ENCODE measurements around the gene ARMC7.

The ARMC7 gene

GRCh38 chr17:75099881-75100595, 9.7 kb upstream of the ARMC7 start:
- TF ChIP-seq CTCF (IDR thresholded peaks at IDR 0.05), result no peak
- H3K79me2 ChIP-seq, result no peaks in the 10 kb centered on the region
- H3K27me3 ChIP-seq (ENCODE audit: control insufficient read depth, insufficient read depth, low read length), result no peaks in the 10 kb centered on the region
- no peaks in the 10 kb centered on the region for H3K36me3 ChIP-seq (ENCODE audit: control insufficient read depth, insufficient read depth, low read length)
- H3K4me3 ChIP-seq (ENCODE audit: low read depth, low read length), result no peak overlapping the region
- no peaks in the 10 kb centered on the region for H3K4me1 ChIP-seq
- no peak overlapping the region for H3K4me2 ChIP-seq (ENCODE audit: low read length)
- no peak overlapping the region for H3K27ac ChIP-seq
- no peak overlapping the region for H2AFZ ChIP-seq
- H3K9me3 ChIP-seq (ENCODE audit: control insufficient read depth, low read length), result no peaks in the 10 kb centered on the region
- no peak overlapping the region for H3K9ac ChIP-seq

DNA sequence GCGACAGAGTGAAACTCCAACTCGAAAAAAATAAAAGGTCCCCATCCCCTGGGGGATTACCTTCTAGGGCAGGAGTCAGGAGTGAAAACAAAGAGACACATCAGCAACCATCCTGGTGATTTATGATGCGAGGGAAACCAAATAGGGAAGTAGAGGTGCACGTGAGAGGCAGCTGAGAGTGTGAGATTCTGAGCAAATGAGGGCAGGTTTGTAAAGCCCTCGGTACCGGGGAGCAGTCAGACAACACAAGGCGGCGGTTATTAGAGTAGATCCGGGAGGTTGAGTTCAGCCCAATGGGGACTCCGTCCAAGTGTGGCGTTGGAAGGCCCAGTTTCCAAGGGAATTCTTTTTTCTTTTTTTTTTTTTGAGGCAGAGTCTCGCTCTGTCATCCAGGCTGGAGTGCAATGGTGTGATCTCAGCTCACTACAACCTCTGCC, 7.4 kb upstream of the ARMC7 start:
- H3K4me1 ChIP-seq, result peaks cover 2% of the 10 kb centered on the region
- no peaks in the 10 kb centered on the region for H3K36me3 ChIP-seq (ENCODE audit: control insufficient read depth, insufficient read depth, low read length)
- no peaks in the 10 kb centered on the region for H3K9me3 ChIP-seq (ENCODE audit: control insufficient read depth, low read length)
- no peak for TF ChIP-seq CTCF (IDR thresholded peaks at IDR 0.05)
- H3K79me2 ChIP-seq, result no peaks in the 10 kb centered on the region
- no peak overlapping the region for H3K9ac ChIP-seq
- H3K4me2 ChIP-seq (ENCODE audit: low read length), result no peak overlapping the region
- H2AFZ ChIP-seq, result no peak overlapping the region
- no peak overlapping the region for H3K27ac ChIP-seq
- no peak overlapping the region for H3K4me3 ChIP-seq (ENCODE audit: low read depth, low read length)
- no peaks in the 10 kb centered on the region for H3K27me3 ChIP-seq (ENCODE audit: control insufficient read depth, insufficient read depth, low read length)

- no peak overlapping the region for H3K27ac ChIP-seq
Measured at GRCh38 chr17:75103601-75104554, 5.9 kb upstream of the ARMC7 start.

GRCh38 chr17:75105126-75106080, 4.4 kb upstream of the ARMC7 start:
- Histone ChIP-seq H3K9ac (no peak overlapping the region), H3K36me3 (ENCODE audit: control insufficient read depth, insufficient read depth, low read length) (no peaks in the 10 kb centered on the region), H2AFZ (no peak overlapping the region), H3K4me1 (peaks cover 8% of the 10 kb centered on the region), H3K9me3 (ENCODE audit: control insufficient read depth, low read length) (no peaks in the 10 kb centered on the region), H3K27ac (peak overlapping the region; percentile 19), H3K4me3 (ENCODE audit: low read depth, low read length) (no peak overlapping the region), H3K4me2 (ENCODE audit: low read length) (no peak overlapping the region), H3K79me2 (no peaks in the 10 kb centered on the region), H3K27me3 (ENCODE audit: control insufficient read depth, insufficient read depth, low read length) (no peaks in the 10 kb centered on the region)
- peak; percentile 91 for TF ChIP-seq CTCF (IDR thresholded peaks at IDR 0.05)

More at GRCh38 chr17:75103601-75104554, 5.9 kb upstream of the ARMC7 start:
- H2AFZ ChIP-seq, result no peak overlapping the region
- peaks cover 3% of the 10 kb centered on the region for H3K4me1 ChIP-seq
- H3K9me3 ChIP-seq (ENCODE audit: control insufficient read depth, low read length), result no peaks in the 10 kb centered on the region
- H3K79me2 ChIP-seq, result no peaks in the 10 kb centered on the region
- no peak overlapping the region for H3K9ac ChIP-seq
- H3K4me2 ChIP-seq (ENCODE audit: low read length), result no peak overlapping the region
- H3K27me3 ChIP-seq (ENCODE audit: control insufficient read depth, insufficient read depth, low read length), result no peaks in the 10 kb centered on the region
- TF ChIP-seq CTCF (IDR thresholded peaks at IDR 0.05), result no peak
- H3K4me3 ChIP-seq (ENCODE audit: low read depth, low read length), result no peak overlapping the region
- no peaks in the 10 kb centered on the region for H3K36me3 ChIP-seq (ENCODE audit: control insufficient read depth, insufficient read depth, low read length)
